Lung (tissue), 12 donors: ENCODE results near the gene IL7R. TPM values are rescaled to one million over a fixed set of nuclear protein-coding genes. Genes with fewer than 3 reads are reported as not detected.
"Not testable (repeated sequence)": the region's sequence is repeated elsewhere in the genome, so short reads cannot be mapped to it uniquely, and the experiment has no call there.

Experiments
- ATAC-seq: fragments of 200-7000 bp; cut with Tn5 transposase; one replicate; pipeline ENCODE4 v1.9.1; 2020; ENCODE audit warnings: moderate number of reproducible peaks; ENCODE audit not compliant: insufficient read depth, low FRiP score
- DNase-seq, 3 donors: peaks; one replicate each; pipeline ENCODE4 v3.0.0-alpha.2; 2013 to 2017
- H3K27ac ChIP-seq, 2 donors: one replicate each; pipeline ENCODE4 v1.5.1; 2013; ENCODE audit warnings: mild to moderate bottlenecking in 2 of 2, moderate library complexity in 2 of 2, control low read depth in 1 of 2, inconsistent platforms in 1 of 2, low read depth in 1 of 2, low read length in 1 of 2
- H3K27me3 ChIP-seq, 3 donors: one replicate each; pipeline ENCODE4 v1.5.1; 2013; ENCODE audit warnings: low read length in 2 of 3; ENCODE audit not compliant: control insufficient read depth in 3 of 3, insufficient read depth in 3 of 3
- H3K36me3 ChIP-seq, 4 donors: one replicate each; pipeline ENCODE4 v1.5.1; 2013; ENCODE audit warnings: low read length in 4 of 4, mild to moderate bottlenecking in 1 of 4, moderate library complexity in 1 of 4; ENCODE audit not compliant: control insufficient read depth in 4 of 4, insufficient read depth in 4 of 4
- H3K4me1 ChIP-seq, 5 donors: one replicate each; pipeline ENCODE4 v1.5.1; 2013; ENCODE audit warnings: low read length in 5 of 5, mild to moderate bottlenecking in 2 of 5, moderate library complexity in 1 of 5; ENCODE audit not compliant: control insufficient read depth in 5 of 5, insufficient read depth in 5 of 5
- H3K4me3 ChIP-seq: one replicate; pipeline ENCODE4 v1.5.1; 2013; ENCODE audit warnings: mild to moderate bottlenecking, control low read depth, moderate library complexity
- H3K9ac ChIP-seq, 2 donors: one replicate each; pipeline ENCODE4 v1.5.1; 2013; ENCODE audit warnings: low read length in 2 of 2, control low read depth in 1 of 2; ENCODE audit not compliant: insufficient read depth in 1 of 2
- H3K9me3 ChIP-seq, 4 donors: one replicate each; pipeline ENCODE4 v1.5.1; 2013; ENCODE audit warnings: low read length in 3 of 4, mild to moderate bottlenecking in 1 of 4, moderate library complexity in 1 of 4; ENCODE audit not compliant: control insufficient read depth in 4 of 4, insufficient read depth in 3 of 4
- WGBS, 2 donors: extraction: QIAGEN DNeasy Blood & Tissue Kit; methylation state at CpG; one replicate each; pipeline ENCODE4 v1.1.7; 2013; 5-methylcytosine and 5-hydroxymethylcytosine counted together
- polyA plus RNA-seq, 2 donors: library from polyadenylated mRNA; stranded (reverse); fragments of 200-250 nt; gene quantifications; one replicate each; pipeline ENCODE4 v1.2.1, GENCODE V29; 2013
- total RNA-seq, 2 donors: library from RNA; depleted of rRNA in 1 of 2; stranded (reverse); fragments of >200 nt in 1 of 2; gene quantifications; one replicate each; pipeline ENCODE4 v1.2.1, GENCODE V29; 2014 to 2021
- TF ChIP-seq, protein P1 (sequence below): IDR thresholded peaks from 2 replicates; pipeline ENCODE4 v1.5.1; 2012; ENCODE audit warnings: mild to moderate bottlenecking; ENCODE audit errors: control extremely low read depth, extremely low read depth
- donor health status: control.
- donor health status: control.
- donor health status: Bipolar disorder and iron deficiency.
- donor health status: healthy.
- donor health status: DM: yes; HTN: yes; CAD: no.

The IL7R gene
- total and polyA plus RNA-seq, 4 donors = 10.9 to 120 (median 67.7) TPM

DNA sequence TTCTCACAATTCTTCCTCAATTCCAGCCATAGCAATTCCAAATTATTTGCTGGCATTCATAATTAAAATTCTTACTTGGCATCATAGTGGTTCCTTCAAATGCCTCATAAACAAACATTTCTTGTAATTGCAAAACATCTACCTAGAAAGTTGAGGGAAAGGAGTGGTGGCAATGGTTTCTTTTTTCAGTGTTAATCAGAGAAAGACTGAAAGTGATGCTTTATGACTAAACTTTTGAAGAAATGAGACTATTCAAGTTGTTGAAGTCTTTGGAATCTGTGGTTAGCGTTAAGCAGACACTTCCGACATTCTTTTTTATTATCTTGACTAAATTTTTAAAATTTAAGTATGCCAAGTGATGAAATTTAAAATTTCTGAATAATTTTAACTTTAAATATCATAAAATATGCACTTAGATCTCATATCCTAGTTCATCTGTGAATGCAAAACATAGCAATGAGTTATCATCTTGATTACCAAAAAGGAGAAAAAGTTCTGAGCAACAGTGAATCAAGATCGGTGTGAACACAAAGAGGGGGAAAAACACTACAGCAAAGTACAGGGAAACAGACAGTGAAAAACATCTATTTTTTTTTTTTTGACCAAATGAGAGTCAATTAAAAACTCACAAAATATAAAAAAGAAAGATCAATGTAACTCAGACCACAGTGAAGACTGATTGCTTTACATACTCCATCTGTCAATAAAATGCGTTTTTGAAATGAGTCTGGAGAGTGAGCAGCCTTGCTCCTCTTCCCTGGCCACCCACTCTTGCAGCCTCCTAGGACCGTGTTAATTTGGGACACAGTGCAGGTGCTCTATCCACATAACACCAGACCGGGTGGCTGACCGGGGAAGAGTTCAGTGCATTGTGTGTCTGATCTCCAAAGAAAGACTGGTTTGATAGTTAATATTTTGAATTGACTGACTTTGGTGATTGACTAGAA lies 20.6 kb upstream of the IL7R start:
- no peaks in the 10 kb centered on the region for H3K27me3 ChIP-seq
- no peaks in the 10 kb centered on the region for H3K36me3 ChIP-seq
- H3K9ac ChIP-seq = no peak overlapping the region
- no peaks in the 10 kb centered on the region for H3K9me3 ChIP-seq
- no peaks in the 10 kb centered on the region for H3K4me1 ChIP-seq
- 87 to 96% methylated on average over 7 of the region's 7 CpGs for WGBS, 2 donors
- no peak overlapping the region for H3K4me3 ChIP-seq
- no peak for ATAC-seq
- TF ChIP-seq, protein P1, sequence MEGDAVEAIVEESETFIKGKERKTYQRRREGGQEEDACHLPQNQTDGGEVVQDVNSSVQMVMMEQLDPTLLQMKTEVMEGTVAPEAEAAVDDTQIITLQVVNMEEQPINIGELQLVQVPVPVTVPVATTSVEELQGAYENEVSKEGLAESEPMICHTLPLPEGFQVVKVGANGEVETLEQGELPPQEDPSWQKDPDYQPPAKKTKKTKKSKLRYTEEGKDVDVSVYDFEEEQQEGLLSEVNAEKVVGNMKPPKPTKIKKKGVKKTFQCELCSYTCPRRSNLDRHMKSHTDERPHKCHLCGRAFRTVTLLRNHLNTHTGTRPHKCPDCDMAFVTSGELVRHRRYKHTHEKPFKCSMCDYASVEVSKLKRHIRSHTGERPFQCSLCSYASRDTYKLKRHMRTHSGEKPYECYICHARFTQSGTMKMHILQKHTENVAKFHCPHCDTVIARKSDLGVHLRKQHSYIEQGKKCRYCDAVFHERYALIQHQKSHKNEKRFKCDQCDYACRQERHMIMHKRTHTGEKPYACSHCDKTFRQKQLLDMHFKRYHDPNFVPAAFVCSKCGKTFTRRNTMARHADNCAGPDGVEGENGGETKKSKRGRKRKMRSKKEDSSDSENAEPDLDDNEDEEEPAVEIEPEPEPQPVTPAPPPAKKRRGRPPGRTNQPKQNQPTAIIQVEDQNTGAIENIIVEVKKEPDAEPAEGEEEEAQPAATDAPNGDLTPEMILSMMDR = no peak
- no peak overlapping the region for H3K27ac ChIP-seq
- DNase-seq = no peak

DNA sequence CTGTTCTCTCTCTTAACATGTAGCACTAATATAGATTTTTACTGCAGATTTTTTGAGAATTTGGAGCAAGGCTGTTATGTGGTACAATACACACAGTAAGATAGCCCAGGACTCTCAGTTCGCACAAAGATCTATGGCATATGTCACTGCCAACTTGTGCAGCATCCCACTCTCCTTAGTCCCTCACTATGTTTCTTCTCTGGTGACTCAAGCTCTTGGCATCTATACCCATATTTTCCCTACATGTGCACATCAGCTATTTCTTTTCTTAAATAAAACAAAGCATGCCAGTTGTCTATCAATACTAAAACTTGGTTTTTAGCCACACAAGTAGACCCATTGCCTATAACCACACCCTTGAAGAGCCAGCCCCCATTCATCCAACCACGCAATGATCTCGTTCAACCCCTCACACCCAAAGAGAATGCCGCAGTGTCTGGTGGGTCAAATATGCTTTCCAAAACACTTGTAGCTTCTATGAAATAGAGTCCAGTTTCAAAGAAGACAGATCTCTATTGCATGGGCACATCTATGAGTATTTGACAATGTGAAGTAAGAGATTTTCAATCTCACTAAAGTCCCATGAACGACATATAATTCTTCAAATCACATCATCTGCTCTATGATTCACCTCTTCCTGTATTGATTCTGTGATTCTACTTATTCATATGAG lies 18.2 kb upstream of the IL7R start:
- Histone ChIP-seq H3K4me3 (no peak overlapping the region), H3K27me3 (no peaks in the 10 kb centered on the region), H3K36me3 (no peaks in the 10 kb centered on the region), H3K27ac (no peak overlapping the region), H3K4me1 (no peaks in the 10 kb centered on the region), H3K9me3 (peaks cover 0 to 3% (median 0%) of the 10 kb centered on the region in 4 donors), H3K9ac (no peak overlapping the region)
- WGBS, 2 donors = 92 to 97% methylated on average over 5 of the region's 5 CpGs
- TF ChIP-seq, protein P1 = no peak
- no peak for ATAC-seq
- no peak for DNase-seq

DNA sequence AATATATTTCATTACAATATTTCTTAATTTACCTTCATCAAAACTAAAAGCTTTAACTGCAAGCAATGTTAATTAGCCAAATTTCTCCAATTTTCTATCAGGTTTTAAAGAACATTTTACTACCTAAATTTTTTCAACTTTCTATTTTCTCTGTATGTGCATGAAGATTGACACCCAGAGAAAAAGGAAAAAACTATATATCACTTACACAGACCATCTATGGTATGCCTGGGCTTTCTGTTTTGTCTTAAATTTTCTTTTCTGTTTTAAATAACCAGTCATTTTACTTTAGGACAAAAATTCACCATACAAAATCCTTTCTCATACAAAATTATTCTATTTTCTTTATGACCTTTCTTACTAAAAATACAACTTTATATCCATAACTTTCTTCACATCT lies 13.8 kb upstream of the IL7R start:
- no peak overlapping the region for H3K9ac ChIP-seq
- DNase-seq (no peak), ATAC-seq (no peak)

DNA sequence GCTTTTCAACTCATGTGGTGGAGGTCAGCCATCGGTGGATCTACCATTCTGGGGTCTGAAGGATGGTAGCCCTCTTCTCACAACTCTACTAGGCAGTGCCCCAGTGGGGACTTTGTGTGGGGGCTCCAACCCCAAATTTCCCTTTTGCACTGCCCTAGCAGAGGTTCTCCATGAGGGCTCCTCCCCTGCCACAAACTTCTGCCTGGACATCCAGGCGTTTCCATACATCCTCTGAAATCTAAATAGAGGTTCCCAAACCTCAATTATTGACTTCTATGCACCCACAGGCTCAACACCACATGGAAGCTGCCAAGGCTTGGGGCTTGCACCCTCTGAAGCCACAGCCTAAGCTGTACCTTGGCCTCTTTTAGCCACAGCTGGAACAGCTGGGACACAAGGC lies 11.2 kb upstream of the IL7R start:
- 84 to 87% methylated on average over 2 of the region's 2 CpGs for WGBS, 2 donors
- not testable (repeated sequence) for DNase-seq, ATAC-seq

More for the DNA sequence above, 13.8 kb upstream of the IL7R start:
- TF ChIP-seq, protein P1 = no peak
- H3K36me3 ChIP-seq = no peaks in the 10 kb centered on the region
- H3K9me3 ChIP-seq = peaks cover 0 to 7% (median 3%) of the 10 kb centered on the region in 4 donors
- H3K27me3 ChIP-seq = no peaks in the 10 kb centered on the region
- H3K4me1 ChIP-seq = peaks cover 0 to 8% (median 0%) of the 10 kb centered on the region in 5 donors
- no peak overlapping the region for H3K4me3 ChIP-seq
- no peak overlapping the region for H3K27ac ChIP-seq

More for the DNA sequence above, 11.2 kb upstream of the IL7R start:
- not testable (repeated sequence) for H3K9me3 ChIP-seq, H3K27me3 ChIP-seq, H3K27ac ChIP-seq, H3K36me3 ChIP-seq, H3K4me3 ChIP-seq, H3K9ac ChIP-seq
- peaks cover 0 to 13% (median 0%) of the 10 kb centered on the region in 5 donors for H3K4me1 ChIP-seq
